ENCODE measurements around the gene RPA1. TPM values are rescaled to one million over a fixed set of nuclear protein-coding genes. Genes with fewer than 3 reads are reported as not detected.
"Not testable (repeated sequence)": the region's sequence is repeated elsewhere in the genome, so short reads cannot be mapped to it uniquely, and the experiment has no call there.

RPA1 gene
- polyA plus RNA-seq, 3 donors = 18.5 to 27.4 (median 23.8) TPM

DNA sequence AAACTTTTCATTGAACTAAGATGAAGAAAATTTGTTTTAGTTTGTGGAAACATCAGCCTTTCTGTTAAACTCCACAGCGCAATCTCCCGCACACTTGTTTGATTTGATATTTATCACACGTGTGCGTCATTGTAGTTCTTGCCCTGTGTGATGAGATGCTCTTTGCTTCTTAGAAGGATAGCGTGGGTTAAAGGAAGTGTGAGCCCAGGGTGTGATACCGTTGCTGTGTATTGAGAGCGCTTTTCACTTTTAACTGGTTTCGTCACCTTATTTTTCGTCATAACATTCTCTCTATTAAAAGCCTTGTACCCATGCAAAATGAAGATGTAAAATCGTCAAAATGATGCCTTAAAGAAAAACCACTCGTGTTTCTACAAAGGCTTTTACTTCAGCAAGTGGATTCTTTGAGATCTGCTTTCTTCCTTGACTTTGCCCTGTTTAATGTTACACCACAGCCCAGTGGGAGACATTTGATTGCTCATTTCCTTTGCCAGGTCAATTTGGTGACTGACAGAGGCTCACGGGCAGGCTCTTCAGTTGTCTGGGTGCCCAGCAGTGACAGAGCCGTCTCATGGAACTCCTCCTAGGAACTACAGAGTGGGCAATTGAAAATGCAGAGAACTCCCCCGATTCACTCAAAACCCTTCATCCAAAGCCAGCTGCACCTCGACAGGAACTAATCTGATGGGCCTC, 61.1 kb downstream of the RPA1 start:
- Histone ChIP-seq H3K4me1 (ENCODE audit: control insufficient read depth in 1 of 2, insufficient read depth in 2 of 2, low read length in 2 of 2) (no peaks in the 10 kb centered on the region), H3K79me2 (ENCODE audit: insufficient read depth, low read length) (no peaks in the 10 kb centered on the region), H3K9ac (ENCODE audit: insufficient read depth, low read length, poor library complexity, severe bottlenecking) (no peak overlapping the region), H2AFZ (ENCODE audit: insufficient read depth, low read depth, low read length, poor library complexity, severe bottlenecking) (no peak overlapping the region), H3K4me2 (replicated peaks; ENCODE audit: extremely low read depth, low read length, poor library complexity, severe bottlenecking) (no peak overlapping the region), H3K27me3 (ENCODE audit: control insufficient read depth in 2 of 2, insufficient read depth in 2 of 2, low read length in 2 of 2) (no peaks in the 10 kb centered on the region), H4K20me1 (ENCODE audit: insufficient read depth, low read length) (no peaks in the 10 kb centered on the region), H3K4me3 (replicated peaks in 1 of 3; ENCODE audit: low read depth in 2 of 3, low read length in 3 of 3) (no peak overlapping the region), H3K9me3 (replicated peaks in 1 of 2; ENCODE audit: control insufficient read depth in 1 of 2, insufficient read depth in 1 of 2, low read length in 2 of 2) (no peaks in the 10 kb centered on the region), H3K36me3 (replicated peaks in 1 of 2; ENCODE audit: control insufficient read depth in 1 of 2, insufficient read depth in 2 of 2, low read length in 2 of 2) (peaks cover 45 to 92% of the 10 kb centered on the region in 2 donors), H3K27ac (ENCODE audit: low read depth in 1 of 2, low read length in 2 of 2) (no peak overlapping the region)
- Mint-ChIP-seq H3K27ac (peak overlapping the region in 1 of 7 donors; percentile 7), H3K27me3 (ENCODE audit: low read depth in 3 of 3) (peaks cover 0 to 3% (median 0%) of the 10 kb centered on the region in 3 donors), H3K9me3 (no peaks in the 10 kb centered on the region), H3K4me3 (no peak overlapping the region), H3K36me3 (peaks cover 68 to 84% of the 10 kb centered on the region in 2 donors), H3K4me1 (no peaks in the 10 kb centered on the region)
- TF ChIP-seq, protein P1, sequence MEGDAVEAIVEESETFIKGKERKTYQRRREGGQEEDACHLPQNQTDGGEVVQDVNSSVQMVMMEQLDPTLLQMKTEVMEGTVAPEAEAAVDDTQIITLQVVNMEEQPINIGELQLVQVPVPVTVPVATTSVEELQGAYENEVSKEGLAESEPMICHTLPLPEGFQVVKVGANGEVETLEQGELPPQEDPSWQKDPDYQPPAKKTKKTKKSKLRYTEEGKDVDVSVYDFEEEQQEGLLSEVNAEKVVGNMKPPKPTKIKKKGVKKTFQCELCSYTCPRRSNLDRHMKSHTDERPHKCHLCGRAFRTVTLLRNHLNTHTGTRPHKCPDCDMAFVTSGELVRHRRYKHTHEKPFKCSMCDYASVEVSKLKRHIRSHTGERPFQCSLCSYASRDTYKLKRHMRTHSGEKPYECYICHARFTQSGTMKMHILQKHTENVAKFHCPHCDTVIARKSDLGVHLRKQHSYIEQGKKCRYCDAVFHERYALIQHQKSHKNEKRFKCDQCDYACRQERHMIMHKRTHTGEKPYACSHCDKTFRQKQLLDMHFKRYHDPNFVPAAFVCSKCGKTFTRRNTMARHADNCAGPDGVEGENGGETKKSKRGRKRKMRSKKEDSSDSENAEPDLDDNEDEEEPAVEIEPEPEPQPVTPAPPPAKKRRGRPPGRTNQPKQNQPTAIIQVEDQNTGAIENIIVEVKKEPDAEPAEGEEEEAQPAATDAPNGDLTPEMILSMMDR (IDR thresholded peaks at IDR 0.05) = no peak
- intact Hi-C loops (cut with micrococcal nuclease) = no loop called here
- 92% methylated on average over 8 of the region's 15 CpGs for WGBS (ENCODE audit: insufficient coverage)
- no peak for DNase-seq

DNA sequence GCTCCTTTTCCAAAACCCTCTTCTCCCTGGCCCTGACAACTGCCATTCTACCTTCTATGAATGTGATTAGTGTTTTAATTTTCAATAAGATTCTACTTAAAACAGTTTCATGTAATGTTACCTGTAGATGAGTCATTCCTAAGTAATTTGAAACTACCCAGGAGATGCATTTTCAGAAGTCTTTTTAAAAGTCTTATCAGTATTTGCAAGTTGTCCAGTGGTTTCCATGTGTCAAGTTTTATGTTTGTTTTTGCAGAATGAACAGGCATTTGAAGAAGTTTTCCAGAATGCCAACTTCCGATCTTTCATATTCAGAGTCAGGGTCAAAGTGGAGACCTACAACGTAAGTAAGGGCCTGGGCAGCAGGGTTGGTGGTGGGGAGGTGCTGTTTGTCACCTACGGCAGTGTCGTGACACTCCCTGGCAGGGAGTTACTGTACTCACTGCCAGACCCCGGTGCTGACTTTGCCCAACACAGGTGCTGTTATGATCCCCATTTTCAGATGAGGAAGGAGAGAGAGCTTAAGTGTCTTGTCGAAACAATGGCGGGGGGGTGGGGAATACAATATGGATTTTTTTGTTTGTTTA, 65.0 kb downstream of the RPA1 start:
- no peak overlapping the region for H3K9ac ChIP-seq (ENCODE audit: insufficient read depth, low read length, poor library complexity, severe bottlenecking)
- H3K9me3 ChIP-seq (replicated peaks in 1 of 2; ENCODE audit: control insufficient read depth in 1 of 2, insufficient read depth in 1 of 2, low read length in 2 of 2) = no peaks in the 10 kb centered on the region
- H3K27ac ChIP-seq (ENCODE audit: low read depth in 1 of 2, low read length in 2 of 2) = no peak overlapping the region
- no peak overlapping the region for H3K4me3 ChIP-seq (replicated peaks in 1 of 3; ENCODE audit: low read depth in 2 of 3, low read length in 3 of 3)
- peaks cover 77 to 82% of the 10 kb centered on the region in 2 donors for H3K36me3 Mint-ChIP-seq
- H3K4me1 Mint-ChIP-seq = no peaks in the 10 kb centered on the region
- no peaks in the 10 kb centered on the region for H4K20me1 ChIP-seq (ENCODE audit: insufficient read depth, low read length)
- H3K27me3 Mint-ChIP-seq (ENCODE audit: low read depth in 3 of 3) = no peaks in the 10 kb centered on the region
- no peaks in the 10 kb centered on the region for H3K27me3 ChIP-seq (ENCODE audit: control insufficient read depth in 2 of 2, insufficient read depth in 2 of 2, low read length in 2 of 2)
- peaks cover 55 to 89% of the 10 kb centered on the region in 2 donors for H3K36me3 ChIP-seq (replicated peaks in 1 of 2; ENCODE audit: control insufficient read depth in 1 of 2, insufficient read depth in 2 of 2, low read length in 2 of 2)
- 96% methylated on average over 5 of the region's 7 CpGs for WGBS (ENCODE audit: insufficient coverage)
- no peaks in the 10 kb centered on the region for H3K79me2 ChIP-seq (ENCODE audit: insufficient read depth, low read length)
- no peak overlapping the region for H3K4me3 Mint-ChIP-seq
- H3K4me2 ChIP-seq (replicated peaks; ENCODE audit: extremely low read depth, low read length, poor library complexity, severe bottlenecking) = no peak overlapping the region
- intact Hi-C loops (cut with micrococcal nuclease) = no loop called here
- TF ChIP-seq, protein P1 (IDR thresholded peaks at IDR 0.05) = no peak
- DNase-seq = no peak
- H3K27ac Mint-ChIP-seq = peak overlapping the region in 1 of 7 donors; percentile 77
- H3K4me1 ChIP-seq (ENCODE audit: control insufficient read depth in 1 of 2, insufficient read depth in 2 of 2, low read length in 2 of 2) = no peaks in the 10 kb centered on the region
- H2AFZ ChIP-seq (ENCODE audit: insufficient read depth, low read depth, low read length, poor library complexity, severe bottlenecking) = no peak overlapping the region
- H3K9me3 Mint-ChIP-seq = no peaks in the 10 kb centered on the region

DNA sequence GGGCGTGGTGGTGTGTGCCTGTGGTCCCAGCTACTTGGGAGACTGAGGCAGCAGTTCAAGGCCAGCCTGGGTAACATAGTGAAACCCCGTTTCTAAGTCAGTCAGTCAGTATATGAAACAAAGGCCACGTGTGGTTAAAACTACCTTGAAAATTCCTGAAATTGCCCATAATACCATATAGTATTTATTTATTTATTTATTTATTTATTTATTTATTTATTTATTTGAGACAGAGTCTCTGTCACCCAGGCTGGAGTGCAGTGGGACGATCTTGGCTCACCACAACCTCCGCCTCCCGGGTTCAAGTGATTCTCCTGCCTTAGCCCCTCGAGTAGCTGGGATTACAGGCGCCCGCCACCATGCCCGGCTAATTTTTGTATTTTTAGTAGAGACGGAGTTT, 65.7 kb downstream of the RPA1 start:
- peaks cover 73 to 80% of the 10 kb centered on the region in 2 donors for H3K36me3 Mint-ChIP-seq
- intact Hi-C loops (cut with micrococcal nuclease); H3K27ac ChIP-seq (ENCODE audit: low read depth in 1 of 2, low read length in 2 of 2); H4K20me1 ChIP-seq (ENCODE audit: insufficient read depth, low read length); H3K9ac ChIP-seq (ENCODE audit: insufficient read depth, low read length, poor library complexity, severe bottlenecking); H3K4me3 ChIP-seq (replicated peaks in 1 of 3; ENCODE audit: low read depth in 2 of 3, low read length in 3 of 3); H3K4me3 Mint-ChIP-seq; H3K79me2 ChIP-seq (ENCODE audit: insufficient read depth, low read length); H3K27ac Mint-ChIP-seq; H3K4me1 ChIP-seq (ENCODE audit: control insufficient read depth in 1 of 2, insufficient read depth in 2 of 2, low read length in 2 of 2); H3K9me3 ChIP-seq (replicated peaks in 1 of 2; ENCODE audit: control insufficient read depth in 1 of 2, insufficient read depth in 1 of 2, low read length in 2 of 2); H2AFZ ChIP-seq (ENCODE audit: insufficient read depth, low read depth, low read length, poor library complexity, severe bottlenecking); H3K27me3 ChIP-seq (ENCODE audit: control insufficient read depth in 2 of 2, insufficient read depth in 2 of 2, low read length in 2 of 2); H3K9me3 Mint-ChIP-seq; H3K4me2 ChIP-seq (replicated peaks; ENCODE audit: extremely low read depth, low read length, poor library complexity, severe bottlenecking); H3K4me1 Mint-ChIP-seq; H3K27me3 Mint-ChIP-seq (ENCODE audit: low read depth in 3 of 3); DNase-seq: not testable (repeated sequence)
- H3K36me3 ChIP-seq (replicated peaks in 1 of 2; ENCODE audit: control insufficient read depth in 1 of 2, insufficient read depth in 2 of 2, low read length in 2 of 2) = peaks cover 51 to 84% of the 10 kb centered on the region in 2 donors
- 93% methylated on average over 3 of the region's 11 CpGs for WGBS (ENCODE audit: insufficient coverage)

All from CD14-positive monocyte (primary cell).